Breast epithelium (tissue), 4 donors: Measurements from ENCODE around the gene PRXL2A. TPM values are rescaled to one million over a fixed set of nuclear protein-coding genes. Genes with fewer than 3 reads are reported as not detected.

Source experiments
- DNase-seq, 2 donors: peaks; one replicate each; pipeline ENCODE4 v3.0.0-alpha.2; 2019; ENCODE audit warnings: low spot score in 2 of 2
- H3K27ac ChIP-seq, 2 donors: fragments of 200-600 bp; sonication (generic) in 1 of 2; one replicate each; pipeline ENCODE4 v1.5.1; 2016 to 2019; ENCODE audit warnings: mild to moderate bottlenecking in 1 of 2
- H3K27me3 ChIP-seq, 2 donors: fragments of 200-600 bp; sonication (generic) in 1 of 2; one replicate each; pipeline versions ENCODE4 v1.5.1 to v1.6.0; 2017 to 2019; ENCODE audit warnings: control low read depth in 1 of 2, mild to moderate bottlenecking in 1 of 2
- H3K36me3 ChIP-seq: fragments of 200-600 bp; one replicate; pipeline ENCODE4 v1.5.1; 2019
- H3K4me1 ChIP-seq, 2 donors: fragments of 200-600 bp; sonication (generic); one replicate each; pipeline ENCODE4 v1.5.1; 2016 to 2019; ENCODE audit warnings: control low read depth in 1 of 2
- H3K4me3 ChIP-seq, 3 donors: fragments of 200-600 bp; sonication (generic); 1 replicate in 2 of 3; 2 replicates in 1 of 3; pipeline ENCODE4 v1.5.1; 2016 to 2019; ENCODE audit warnings: mild to moderate bottlenecking in 3 of 3, moderate library complexity in 2 of 3
- H3K9me3 ChIP-seq, 2 donors: fragments of 200-600 bp; sonication (generic) in 1 of 2; one replicate each; pipeline ENCODE4 v1.5.1; 2016 to 2019; ENCODE audit warnings: control low read depth in 1 of 2
- CTCF ChIP-seq, 3 donors: fragments of 450-650 bp; IDR thresholded peaks; one replicate each; pipeline ENCODE4 v1.5.1; 2016 to 2017; ENCODE audit warnings: antibody characterized with exemption in 3 of 3, mild to moderate bottlenecking in 3 of 3, moderate library complexity in 3 of 3
- POLR2A ChIP-seq: fragments of 450-650 bp; IDR thresholded peaks from one replicate; pipeline ENCODE4 v1.6.1; 2016; ENCODE audit warnings: antibody characterized with exemption, mild to moderate bottlenecking, moderate library complexity
- POLR2AphosphoS5 ChIP-seq, 3 donors: sonication (generic); formaldehyde crosslinking; IDR thresholded peaks; one replicate each; pipeline ENCODE4 v1.6.1; 2017; ENCODE audit warnings: antibody characterized with exemption in 3 of 3
- intact Hi-C: fragments of 100-400 bp; cut with DNase I; formaldehyde crosslinking; loops from one replicate; pipeline ENCODE4 v1.15.1; 2023; ENCODE audit warnings: low total_unique reads
- total RNA-seq, 3 donors: library from RNA; depleted of rRNA; stranded (reverse); fragments of >200 nt; gene quantifications; one replicate each; pipeline ENCODE4 v1.1.0, GENCODE V29; 2016

PRXL2A gene
- total RNA-seq, 3 donors from 2014 or later, result 82.3 to 547 (median 88.4) TPM

GRCh38 chr10:80390740-80391139, 17.6 kb upstream of the PRXL2A start:
- TF ChIP-seq POLR2A, result no peak
- no peak for TF ChIP-seq POLR2AphosphoS5 (IDR thresholded peaks at IDR 0.05)
- no peak for TF ChIP-seq CTCF (IDR thresholded peaks at IDR 0.05)
- H3K4me3 ChIP-seq, result no peak overlapping the region

GRCh38 chr10:80392250-80392649, 16.1 kb upstream of the PRXL2A start:
- Histone ChIP-seq H3K27ac (no peak overlapping the region), H3K27me3 (no peaks in the 10 kb centered on the region), H3K4me1 (no peaks in the 10 kb centered on the region), H3K9me3 (no peaks in the 10 kb centered on the region), H3K4me3 (no peak overlapping the region), H3K36me3 (no peaks in the 10 kb centered on the region)
- TF ChIP-seq CTCF (IDR thresholded peaks at IDR 0.05) (no peak), POLR2A (no peak), POLR2AphosphoS5 (IDR thresholded peaks at IDR 0.05) (no peak)
- intact Hi-C loops, result no loop called here
- DNase-seq, result no peak

More at GRCh38 chr10:80390740-80391139, 17.6 kb upstream of the PRXL2A start:
- Histone ChIP-seq H3K27me3 (no peaks in the 10 kb centered on the region), H3K9me3 (no peaks in the 10 kb centered on the region), H3K36me3 (no peaks in the 10 kb centered on the region), H3K4me1 (no peaks in the 10 kb centered on the region), H3K27ac (no peak overlapping the region)
- no peak for DNase-seq
- intact Hi-C loops, result no loop called here

- Histone ChIP-seq H3K36me3 (no peaks in the 10 kb centered on the region), H3K4me3 (no peak overlapping the region), H3K27ac (no peak overlapping the region), H3K9me3 (no peaks in the 10 kb centered on the region), H3K27me3 (no peaks in the 10 kb centered on the region), H3K4me1 (no peaks in the 10 kb centered on the region)
- TF ChIP-seq CTCF (IDR thresholded peaks at IDR 0.05), result no peak
- no peak for TF ChIP-seq POLR2A
- no peak for TF ChIP-seq POLR2AphosphoS5 (IDR thresholded peaks at IDR 0.05)
- intact Hi-C loops, result no loop called here
- no peak for DNase-seq
Observed at GRCh38 chr10:80394358-80394916, 13.9 kb upstream of the PRXL2A start.

GRCh38 chr10:80397014-80397413, 11.3 kb upstream of the PRXL2A start:
- H3K4me1 ChIP-seq, result no peaks in the 10 kb centered on the region
- no peak overlapping the region for H3K27ac ChIP-seq
- H3K9me3 ChIP-seq, result no peaks in the 10 kb centered on the region
- H3K36me3 ChIP-seq, result no peaks in the 10 kb centered on the region
- H3K4me3 ChIP-seq, result no peak overlapping the region
- DNase-seq, result no peak
- no peaks in the 10 kb centered on the region for H3K27me3 ChIP-seq
- TF ChIP-seq POLR2A (no peak), POLR2AphosphoS5 (IDR thresholded peaks at IDR 0.05) (no peak), CTCF (IDR thresholded peaks at IDR 0.05) (no peak)
- intact Hi-C loops, result no loop called here

GRCh38 chr10:80400136-80400804, 8.1 kb upstream of the PRXL2A start:
- no peak for DNase-seq
- H3K9me3 ChIP-seq, result no peaks in the 10 kb centered on the region
- intact Hi-C loops, result no loop called here
- H3K27me3 ChIP-seq, result no peaks in the 10 kb centered on the region
- H3K27ac ChIP-seq, result peak overlapping the region in 1 of 2 donors; percentile 32
- H3K4me1 ChIP-seq, result no peaks in the 10 kb centered on the region
- H3K36me3 ChIP-seq, result no peaks in the 10 kb centered on the region
- H3K4me3 ChIP-seq, result no peak overlapping the region
- TF ChIP-seq CTCF (IDR thresholded peaks at IDR 0.05), result no peak
- TF ChIP-seq POLR2A, result no peak
- no peak for TF ChIP-seq POLR2AphosphoS5 (IDR thresholded peaks at IDR 0.05)
